HAP-1 (cell line): ENCODE measurements around the gene MRPS12.

ENCODE experiments used
- DNase-seq, 2 experiments: peaks; one replicate each; pipeline ENCODE4 v3.0.0-alpha.2; 2016 to 2020; ENCODE audit warnings: low spot score in 2 of 2
- H3K27me3 ChIP-seq: fragments of 250-450 bp; sonication (Bioruptor Pico); 2 replicates; pipeline ENCODE4 v1.5.1; 2020; ENCODE audit warnings: low read depth, mild to moderate bottlenecking, moderate library complexity
- H3K36me3 ChIP-seq: fragments of 250-450 bp; sonication (Bioruptor Pico); replicated peaks from 2 replicates; pipeline ENCODE4 v1.5.1; 2020; ENCODE audit warnings: mild to moderate bottlenecking
- H3K4me1 ChIP-seq: fragments of 250-450 bp; sonication (Bioruptor Pico); 2 replicates; pipeline ENCODE4 v1.5.1; 2020; ENCODE audit warnings: mild to moderate bottlenecking
- H3K4me3 ChIP-seq: fragments of 250-450 bp; sonication (Bioruptor Pico); 2 replicates; pipeline ENCODE4 v1.5.1; 2020; ENCODE audit warnings: mild to moderate bottlenecking, moderate library complexity
- H3K9me3 ChIP-seq: fragments of 250-450 bp; sonication (Bioruptor Pico); 2 replicates; pipeline ENCODE4 v1.5.1; 2020; ENCODE audit warnings: mild to moderate bottlenecking, moderate library complexity
- in situ Hi-C: fragments of 300-500 bp; cut with MboI; formaldehyde crosslinking; loops from 3 replicates; pipeline ENCODE4 v1.14.3; 2020; ENCODE audit warnings: low sequenced_read_pairs, inconsistent platforms, mixed read lengths

MRPS12 gene

DNA sequence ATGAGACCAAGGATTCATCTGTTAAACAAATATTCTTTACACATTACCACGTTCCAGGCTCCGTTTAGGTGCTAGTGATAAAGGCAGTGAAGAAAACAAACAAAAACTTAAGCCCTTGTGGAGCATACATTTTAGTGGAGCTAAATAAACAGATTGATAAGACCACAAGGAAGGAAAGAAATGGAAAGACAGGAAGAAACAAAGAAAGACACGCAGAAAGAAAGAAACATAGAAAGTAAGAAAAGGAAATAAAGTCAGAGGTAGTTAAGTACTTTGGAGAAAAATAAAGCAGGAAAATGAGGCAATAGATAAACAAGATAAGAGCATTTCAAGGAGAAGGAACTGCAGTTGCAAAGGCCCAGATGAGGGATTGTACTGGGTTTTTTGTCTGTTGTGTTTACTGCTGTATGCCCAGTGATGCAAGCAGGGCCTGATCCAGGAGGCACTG is 30.0 kb upstream of the MRPS12 start:
- in situ Hi-C loops: no loop called here
- H3K4me3 ChIP-seq: peak overlapping the region; percentile 55
- H3K36me3 ChIP-seq: peaks cover 11% of the 10 kb centered on the region
- no peak for DNase-seq
- no peaks in the 10 kb centered on the region for H3K27me3 ChIP-seq
- H3K9me3 ChIP-seq: no peaks in the 10 kb centered on the region
- H3K4me1 ChIP-seq: peaks cover 28% of the 10 kb centered on the region

- Histone ChIP-seq H3K9me3 (no peaks in the 10 kb centered on the region), H3K27me3 (no peaks in the 10 kb centered on the region), H3K4me1 (peaks cover 28% of the 10 kb centered on the region), H3K4me3 (no peak overlapping the region), H3K36me3 (peaks cover 11% of the 10 kb centered on the region)
- in situ Hi-C loops: no loop called here
- no peak for DNase-seq
Observed at GRCh38 chr19:38901683-38902082, 29.1 kb upstream of the MRPS12 start.

GRCh38 chr19:38904581-38905539 is 25.9 kb upstream of the MRPS12 start:
- DNase-seq: no peak
- Histone ChIP-seq H3K36me3 (peaks cover 25% of the 10 kb centered on the region), H3K27me3 (no peaks in the 10 kb centered on the region), H3K9me3 (no peaks in the 10 kb centered on the region), H3K4me3 (no peak overlapping the region), H3K4me1 (peaks cover 21% of the 10 kb centered on the region; the same call in 1 of the 2 replicates)
- in situ Hi-C loops: no loop called here

GRCh38 chr19:38905620-38906019 is 25.1 kb upstream of the MRPS12 start:
- Histone ChIP-seq H3K36me3 (peaks cover 25% of the 10 kb centered on the region), H3K4me3 (no peak overlapping the region), H3K27me3 (no peaks in the 10 kb centered on the region), H3K9me3 (no peaks in the 10 kb centered on the region), H3K4me1 (peaks cover 20% of the 10 kb centered on the region; the same call in 1 of the 2 replicates)
- DNase-seq: no peak
- in situ Hi-C loops: no loop called here

GRCh38 chr19:38907227-38907626 is 23.5 kb upstream of the MRPS12 start:
- in situ Hi-C loops: no loop called here
- Histone ChIP-seq H3K36me3 (peaks cover 25% of the 10 kb centered on the region), H3K9me3 (no peaks in the 10 kb centered on the region), H3K4me1 (peaks cover 7% of the 10 kb centered on the region; the same call in 1 of the 2 replicates), H3K27me3 (no peaks in the 10 kb centered on the region), H3K4me3 (no peak overlapping the region)
- no peak for DNase-seq

DNA sequence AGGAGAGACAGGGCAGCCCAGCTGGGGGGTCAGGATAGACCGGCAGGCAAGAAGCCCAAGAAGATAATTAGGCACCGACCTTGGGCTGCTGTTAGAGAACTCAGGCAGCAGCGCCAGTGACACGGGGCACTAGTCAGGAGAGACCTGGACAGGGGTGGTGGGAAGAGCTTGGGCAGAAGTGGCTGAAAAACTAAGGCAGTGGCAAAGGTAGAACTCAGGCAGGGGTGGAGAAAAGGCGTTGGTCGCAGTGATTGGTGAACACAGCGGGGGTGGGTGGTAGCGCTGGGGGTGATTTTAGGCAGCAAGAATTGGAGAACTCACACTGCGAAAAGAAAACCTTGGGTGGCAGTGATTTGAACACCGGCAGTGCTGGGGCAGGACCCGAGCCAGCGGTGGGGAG is 23.1 kb upstream of the MRPS12 start:
- Histone ChIP-seq H3K4me1 (peaks cover 4% of the 10 kb centered on the region; the same call in 1 of the 2 replicates), H3K4me3 (no peak overlapping the region), H3K27me3 (no peaks in the 10 kb centered on the region), H3K9me3 (no peaks in the 10 kb centered on the region), H3K36me3 (peaks cover 25% of the 10 kb centered on the region)
- DNase-seq: no peak
- in situ Hi-C loops: no loop called here

GRCh38 chr19:38908911-38909310 is 21.8 kb upstream of the MRPS12 start:
- in situ Hi-C loops: no loop called here
- no peaks in the 10 kb centered on the region for H3K4me1 ChIP-seq
- no peak overlapping the region for H3K4me3 ChIP-seq
- H3K9me3 ChIP-seq: no peaks in the 10 kb centered on the region
- no peak for DNase-seq
- H3K27me3 ChIP-seq: no peaks in the 10 kb centered on the region
- peaks cover 25% of the 10 kb centered on the region for H3K36me3 ChIP-seq

GRCh38 chr19:38910488-38910887 is 20.3 kb upstream of the MRPS12 start:
- in situ Hi-C loops: no loop called here
- DNase-seq: no peak
- Histone ChIP-seq H3K27me3 (no peaks in the 10 kb centered on the region), H3K9me3 (no peaks in the 10 kb centered on the region), H3K4me1 (no peaks in the 10 kb centered on the region), H3K36me3 (peaks cover 16% of the 10 kb centered on the region), H3K4me3 (no peak overlapping the region)

- Histone ChIP-seq H3K9me3 (no peaks in the 10 kb centered on the region), H3K36me3 (peaks cover 14% of the 10 kb centered on the region), H3K4me1 (no peaks in the 10 kb centered on the region), H3K27me3 (no peaks in the 10 kb centered on the region), H3K4me3 (no peak overlapping the region)
- DNase-seq: no peak
- in situ Hi-C loops: no loop called here
Observed at GRCh38 chr19:38911388-38912001, 19.2 kb upstream of the MRPS12 start.

GRCh38 chr19:38912600-38913514 is 17.9 kb upstream of the MRPS12 start:
- Histone ChIP-seq H3K9me3 (no peaks in the 10 kb centered on the region), H3K4me1 (no peaks in the 10 kb centered on the region), H3K36me3 (peaks cover 2% of the 10 kb centered on the region), H3K4me3 (no peak overlapping the region), H3K27me3 (no peaks in the 10 kb centered on the region)
- no peak for DNase-seq
- in situ Hi-C loops: no loop called here

DNA sequence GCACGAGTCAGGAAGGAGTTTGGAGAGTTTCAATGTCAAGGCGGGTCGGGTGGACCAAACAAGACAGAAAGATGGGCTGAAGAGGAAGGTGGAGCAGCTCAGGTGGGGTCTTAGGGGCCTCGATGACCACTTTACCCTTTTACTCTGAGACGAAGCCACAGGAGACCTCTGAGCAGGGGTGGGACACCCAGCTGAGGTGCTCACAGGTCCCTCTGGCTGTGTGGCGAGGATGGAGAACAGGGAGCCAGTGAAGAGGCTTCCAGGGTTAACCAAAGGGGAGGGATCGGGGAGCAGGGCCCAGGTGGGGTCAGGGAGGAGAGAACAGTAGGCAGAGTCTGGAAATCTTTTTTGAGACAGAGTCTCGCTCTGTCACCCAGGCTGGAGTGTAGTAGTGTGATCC is 16.8 kb upstream of the MRPS12 start:
- in situ Hi-C loops: no loop called here
- no peaks in the 10 kb centered on the region for H3K9me3 ChIP-seq
- H3K36me3 ChIP-seq: no peaks in the 10 kb centered on the region; the same call in 1 of the 2 replicates
- no peaks in the 10 kb centered on the region for H3K4me1 ChIP-seq
- DNase-seq: no peak
- H3K27me3 ChIP-seq: no peaks in the 10 kb centered on the region
- H3K4me3 ChIP-seq: no peak overlapping the region

GRCh38 chr19:38915329-38916321 is 15.1 kb upstream of the MRPS12 start:
- H3K4me1 ChIP-seq: no peaks in the 10 kb centered on the region
- no peak for DNase-seq
- peaks cover under 1% of the 10 kb centered on the region; the same call in 1 of the 2 replicates for H3K36me3 ChIP-seq
- in situ Hi-C loops: no loop called here
- no peaks in the 10 kb centered on the region for H3K27me3 ChIP-seq
- no peaks in the 10 kb centered on the region for H3K9me3 ChIP-seq
- H3K4me3 ChIP-seq: no peak overlapping the region
